GM23248 (cell line): ENCODE data around the gene MRM2.
"Not testable (repeated sequence)": the region's sequence is repeated elsewhere in the genome, so short reads cannot be mapped to it uniquely, and the experiment has no call there.

Experiments
- EZH2 ChIP-seq: fragments of 200-600 bp; sonication (generic); IDR thresholded peaks from 2 replicates; pipeline ENCODE4 v1.6.1; 2018; ENCODE audit warnings: antibody characterized with exemption, mild to moderate bottlenecking; ENCODE audit not compliant: insufficient read depth, poor library complexity, severe bottlenecking
- EZH2phosphoT487 ChIP-seq: fragments of 200-600 bp; sonication (generic); IDR thresholded peaks from 2 replicates; pipeline ENCODE4 v1.6.1; 2018; ENCODE audit warnings: antibody characterized with exemption, moderate library complexity, mild to moderate bottlenecking, low read depth; ENCODE audit not compliant: insufficient read depth

DNA sequence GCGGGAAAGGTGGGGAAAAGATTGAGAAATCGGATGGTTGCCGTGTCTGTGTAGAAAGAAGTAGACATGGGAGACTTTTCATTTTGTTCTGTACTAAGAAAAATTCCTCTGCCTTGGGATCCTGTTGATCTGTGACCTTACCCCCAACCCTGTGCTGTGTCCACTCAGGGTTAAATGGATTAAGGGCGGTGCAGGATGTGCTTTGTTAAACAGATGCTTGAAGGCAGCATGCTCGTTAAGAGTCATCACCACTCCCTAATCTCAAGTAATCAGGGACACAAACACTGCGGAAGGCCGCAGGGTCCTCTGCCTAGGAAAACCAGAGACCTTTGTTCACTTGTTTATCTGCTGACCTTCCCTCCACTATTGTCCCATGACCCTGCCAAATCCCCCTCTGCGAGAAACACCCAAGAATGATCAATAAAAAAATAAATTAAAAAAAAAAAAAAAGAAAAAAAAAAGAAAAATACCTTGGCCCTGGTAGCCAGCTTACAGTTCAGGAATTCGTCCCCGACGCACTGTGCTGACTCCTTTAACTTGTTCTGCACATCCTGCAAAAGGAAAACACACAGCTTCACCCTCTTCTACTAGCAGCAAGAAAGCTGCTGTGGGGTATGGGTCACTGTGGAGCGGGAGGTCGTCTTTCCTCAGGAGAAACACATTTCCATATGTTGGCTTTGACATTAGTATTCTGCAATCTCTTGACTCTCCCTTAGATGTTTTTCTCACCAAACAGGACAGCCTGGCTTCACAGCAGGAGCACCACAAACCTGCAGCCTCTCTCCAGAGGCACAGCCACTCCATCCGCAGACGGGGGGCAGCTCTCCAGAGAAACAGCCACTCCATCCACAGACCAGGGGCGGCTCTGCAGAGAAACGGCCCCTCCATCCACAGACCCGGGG, 27.3 kb upstream of the MRM2 start:
- not testable (repeated sequence) for TF ChIP-seq EZH2, EZH2phosphoT487
